Epithelial cell of esophagus (primary cell): ENCODE data around the gene ZFX.

Experiments used
- DNase-seq: peaks from one replicate; pipeline ENCODE4 v3.0.0; 2010; ENCODE audit warnings: low read depth
- H3K4me3 ChIP-seq: 2 replicates; pipeline ENCODE4 v1.5.1; 2011; ENCODE audit warnings: mild to moderate bottlenecking, low read length, control low read depth
- TF ChIP-seq, protein P1 (sequence below): IDR thresholded peaks from 2 replicates; pipeline ENCODE4 v1.5.1; 2011; ENCODE audit warnings: low read depth, mild to moderate bottlenecking, low read length, control low read depth, inconsistent platforms; ENCODE audit not compliant: insufficient read depth; ENCODE audit errors: missing control alignments

ZFX gene

DNA sequence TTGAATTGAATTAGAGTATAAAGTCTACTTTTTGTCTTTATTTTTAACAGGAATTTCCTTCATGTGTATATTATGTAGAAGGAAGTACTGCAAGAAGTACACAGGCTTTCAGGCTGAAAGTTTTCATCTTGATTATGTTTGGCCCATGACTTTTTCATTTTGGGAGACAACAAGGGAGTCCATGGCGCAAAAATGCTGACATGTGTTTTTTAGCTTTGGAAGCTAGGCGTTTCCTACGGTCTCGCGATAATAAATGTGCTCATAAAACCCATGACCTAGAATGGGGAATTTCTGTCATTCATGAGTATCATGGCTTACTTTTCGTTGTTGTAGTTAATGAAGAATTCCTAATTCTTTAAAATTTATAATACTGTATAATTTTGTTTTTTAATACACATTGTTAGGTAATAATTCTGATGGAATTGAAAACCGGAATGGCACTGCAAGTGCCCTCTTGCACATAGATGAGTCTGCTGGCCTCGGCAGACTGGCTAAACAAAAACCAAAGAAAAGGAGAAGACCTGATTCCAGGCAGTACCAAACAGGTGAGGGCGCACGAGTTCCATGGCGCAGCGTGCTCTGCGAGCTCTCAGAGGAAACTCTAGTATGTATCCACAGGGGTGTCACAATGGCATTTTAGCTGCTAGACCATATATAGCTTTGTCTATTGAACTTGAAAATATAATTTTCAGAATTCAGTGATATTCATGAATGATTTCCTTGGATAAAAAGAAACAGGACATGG is 59.1 kb downstream of the ZFX start:
- TF ChIP-seq, protein P1, sequence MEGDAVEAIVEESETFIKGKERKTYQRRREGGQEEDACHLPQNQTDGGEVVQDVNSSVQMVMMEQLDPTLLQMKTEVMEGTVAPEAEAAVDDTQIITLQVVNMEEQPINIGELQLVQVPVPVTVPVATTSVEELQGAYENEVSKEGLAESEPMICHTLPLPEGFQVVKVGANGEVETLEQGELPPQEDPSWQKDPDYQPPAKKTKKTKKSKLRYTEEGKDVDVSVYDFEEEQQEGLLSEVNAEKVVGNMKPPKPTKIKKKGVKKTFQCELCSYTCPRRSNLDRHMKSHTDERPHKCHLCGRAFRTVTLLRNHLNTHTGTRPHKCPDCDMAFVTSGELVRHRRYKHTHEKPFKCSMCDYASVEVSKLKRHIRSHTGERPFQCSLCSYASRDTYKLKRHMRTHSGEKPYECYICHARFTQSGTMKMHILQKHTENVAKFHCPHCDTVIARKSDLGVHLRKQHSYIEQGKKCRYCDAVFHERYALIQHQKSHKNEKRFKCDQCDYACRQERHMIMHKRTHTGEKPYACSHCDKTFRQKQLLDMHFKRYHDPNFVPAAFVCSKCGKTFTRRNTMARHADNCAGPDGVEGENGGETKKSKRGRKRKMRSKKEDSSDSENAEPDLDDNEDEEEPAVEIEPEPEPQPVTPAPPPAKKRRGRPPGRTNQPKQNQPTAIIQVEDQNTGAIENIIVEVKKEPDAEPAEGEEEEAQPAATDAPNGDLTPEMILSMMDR: no peak

DNA sequence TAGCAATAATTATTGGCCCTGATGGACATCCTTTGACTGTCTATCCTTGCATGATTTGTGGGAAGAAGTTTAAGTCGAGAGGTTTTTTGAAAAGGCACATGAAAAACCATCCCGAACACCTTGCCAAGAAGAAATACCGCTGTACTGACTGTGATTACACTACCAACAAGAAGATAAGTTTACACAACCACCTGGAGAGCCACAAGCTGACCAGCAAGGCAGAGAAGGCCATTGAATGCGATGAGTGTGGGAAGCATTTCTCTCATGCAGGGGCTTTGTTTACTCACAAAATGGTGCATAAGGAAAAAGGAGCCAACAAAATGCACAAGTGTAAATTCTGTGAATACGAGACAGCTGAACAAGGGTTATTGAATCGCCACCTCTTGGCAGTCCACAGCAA is 60.7 kb downstream of the ZFX start:
- H3K4me3 ChIP-seq: no peak overlapping the region
- DNase-seq: no peak

More for the DNA sequence above, 59.1 kb downstream of the ZFX start:
- H3K4me3 ChIP-seq: no peak overlapping the region
- no peak for DNase-seq

DNA sequence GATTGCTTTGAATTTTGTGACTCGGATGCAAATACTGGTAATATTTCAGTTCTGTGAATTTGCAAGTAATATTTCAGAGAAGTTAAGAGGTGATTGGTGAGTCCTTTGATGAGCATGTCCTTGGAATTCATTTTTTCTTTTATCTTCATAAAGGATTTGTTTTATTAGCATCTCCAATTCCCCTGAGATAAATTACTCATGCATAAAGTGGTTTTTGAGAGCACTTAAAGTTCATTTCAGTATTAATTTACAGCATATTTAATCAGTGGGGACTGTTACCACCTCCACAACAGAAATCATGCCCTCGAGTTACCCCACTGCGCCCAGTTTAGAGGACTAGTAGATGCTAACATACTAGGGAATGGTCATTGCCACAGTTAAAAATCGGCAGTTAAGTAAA is 65.0 kb downstream of the ZFX start:
- TF ChIP-seq, protein P1: no peak
- no peak overlapping the region for H3K4me3 ChIP-seq
- no peak for DNase-seq

More for the DNA sequence above, 60.7 kb downstream of the ZFX start:
- TF ChIP-seq, protein P1: no peak

DNA sequence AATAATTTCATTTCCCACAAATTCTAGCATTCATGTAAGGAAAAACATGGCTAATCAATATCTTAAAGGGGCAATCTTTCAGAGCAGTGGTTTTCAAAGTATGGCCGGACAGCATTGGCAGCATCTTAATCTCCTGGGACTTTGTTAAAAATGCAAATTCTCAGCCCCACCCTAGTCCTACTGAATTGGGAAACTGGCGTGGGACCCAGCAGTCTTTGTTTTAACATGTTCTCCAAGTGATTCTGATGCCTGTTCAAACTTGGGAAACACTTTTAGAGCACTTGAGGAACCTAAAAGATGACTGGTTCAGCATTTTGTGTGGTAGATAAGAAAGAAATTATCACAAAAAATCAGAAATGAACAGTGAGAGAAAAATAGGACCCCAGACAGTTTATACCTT is 65.7 kb downstream of the ZFX start:
- TF ChIP-seq, protein P1: no peak
- peak; percentile 65 for DNase-seq

DNA sequence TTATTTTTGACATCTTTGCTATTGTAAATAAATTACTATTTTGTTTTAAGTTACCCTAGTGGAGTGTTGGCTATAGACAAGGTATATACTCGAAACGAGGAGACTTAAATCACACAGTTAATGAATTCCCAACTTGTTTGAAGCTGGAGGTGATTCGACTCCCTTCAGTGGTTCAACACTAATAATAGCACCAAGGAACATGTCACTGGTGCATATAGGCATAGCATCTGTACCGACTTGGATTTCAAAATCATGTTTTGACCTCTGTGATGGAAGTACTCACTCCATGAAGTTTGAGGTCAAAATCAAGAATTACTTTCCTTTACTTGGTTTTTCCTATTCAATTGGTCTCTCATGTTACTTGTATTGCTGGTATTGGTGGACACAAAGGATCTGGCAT is 66.5 kb downstream of the ZFX start:
- DNase-seq: no peak
- TF ChIP-seq, protein P1: no peak
- H3K4me3 ChIP-seq: no peak overlapping the region

More for the DNA sequence above, 65.7 kb downstream of the ZFX start:
- H3K4me3 ChIP-seq: no peak overlapping the region

DNA sequence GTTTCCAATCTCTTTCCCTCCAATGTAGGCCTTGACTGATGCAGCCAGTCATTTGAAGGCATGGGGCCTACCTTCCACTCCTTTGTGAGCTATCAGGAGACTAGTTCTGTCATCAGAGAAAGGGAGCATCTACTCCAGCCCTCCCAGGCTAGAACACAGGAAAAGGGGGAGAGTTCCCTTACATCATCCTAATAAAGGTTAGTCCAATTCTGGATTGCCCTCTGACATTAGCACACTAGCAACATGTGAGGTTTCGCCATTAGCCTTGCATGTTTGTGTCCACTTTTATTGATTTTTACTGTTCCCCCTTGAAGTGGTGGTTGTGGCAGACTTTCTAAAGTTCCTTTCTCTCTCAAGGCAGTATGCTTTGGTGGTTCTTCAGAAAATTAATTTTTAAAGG is 67.3 kb downstream of the ZFX start:
- TF ChIP-seq, protein P1: no peak
- no peak for DNase-seq
- no peak overlapping the region for H3K4me3 ChIP-seq

DNA sequence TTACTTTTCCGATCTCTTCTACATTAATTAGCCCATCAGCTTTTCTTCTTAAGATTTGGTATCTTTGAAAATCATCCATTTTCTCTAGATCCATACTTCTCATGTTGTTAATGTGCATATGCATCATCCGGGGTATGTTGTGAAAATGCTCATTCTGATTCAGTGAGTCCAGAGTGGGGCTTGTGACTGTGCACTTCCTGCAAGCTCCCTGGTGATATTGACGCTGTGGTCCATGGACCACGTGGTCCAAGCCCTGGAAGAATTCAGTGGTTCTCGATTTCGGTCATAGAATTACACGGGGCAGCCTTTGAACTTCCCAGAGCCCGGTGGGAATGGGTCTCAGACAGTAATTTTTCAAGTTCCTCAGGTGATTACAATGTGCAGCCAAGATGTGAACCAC is 69.8 kb downstream of the ZFX start:
- TF ChIP-seq, protein P1: no peak
- H3K4me3 ChIP-seq: no peak overlapping the region
- DNase-seq: no peak
